COR-L47 (cell line): ENCODE data around the gene FRK.

Experiments used
- DNase-seq: peaks from one replicate; lab custom pipeline; 2025; lab: John Stamatoyannopoulos, UW

The FRK gene

GRCh38 chr6:115887891-115888290, 172.8 kb downstream of the FRK start:
- DNase-seq, result no peak

- no peak for DNase-seq
Measured at GRCh38 chr6:115885636-115886366, 174.9 kb downstream of the FRK start.

- DNase-seq, result no peak
Measured at GRCh38 chr6:115882771-115883170, 177.9 kb downstream of the FRK start.

DNA sequence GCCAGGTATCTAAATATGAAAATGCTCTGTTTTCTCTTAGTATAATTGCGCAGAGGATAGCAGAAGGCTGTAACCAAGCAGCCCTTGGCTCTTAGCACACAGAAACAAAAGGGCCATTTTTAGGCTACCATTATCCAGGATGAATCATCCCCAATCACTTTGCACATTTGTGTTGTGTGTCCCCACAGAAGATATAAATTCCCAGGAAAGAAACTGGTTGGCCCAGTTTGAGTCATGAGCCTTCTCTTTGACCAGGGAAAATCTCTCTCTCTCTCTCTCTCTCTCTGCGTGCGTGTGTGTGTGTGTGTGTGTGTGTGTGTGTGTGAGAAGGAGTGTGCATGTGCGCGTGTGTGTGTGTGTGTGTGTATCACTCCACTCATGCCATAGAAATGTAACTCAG, 178.5 kb downstream of the FRK start:
- peak; percentile 1 for DNase-seq
